IMR-90 (cell line): Measurements from ENCODE around the gene ASGR2.

ENCODE experiments used
- CEBPB ChIP-seq: IDR thresholded peaks from 2 replicates; pipeline ENCODE4 v1.6.1; 2012; ENCODE audit warnings: low read depth, low read length, improper control_type of control experiment
- CHD1 ChIP-seq: IDR thresholded peaks from 2 replicates; pipeline ENCODE4 v1.6.1; 2012; ENCODE audit warnings: low read depth, low read length, improper control_type of control experiment
- CTCF ChIP-seq: conservative IDR thresholded peaks from 2 replicates; pipeline ENCODE4 v1.5.1; 2012; ENCODE audit warnings: mild to moderate bottlenecking, low read depth, low read length, improper control_type of control experiment
- ELK1 ChIP-seq: fragments of 150-350 bp; IDR thresholded peaks from 2 replicates; pipeline ENCODE4 v1.6.1; 2016; ENCODE audit warnings: low read depth, mild to moderate bottlenecking, low read length, moderate library complexity, borderline replicate concordance
- FOS ChIP-seq: fragments of 150-350 bp; IDR thresholded peaks from 2 replicates; pipeline ENCODE4 v1.6.1; 2016; ENCODE audit warnings: low read depth, low read length
- MAZ ChIP-seq: IDR thresholded peaks from 2 replicates; pipeline ENCODE4 v1.6.1; 2012; ENCODE audit warnings: low read depth, mild to moderate bottlenecking, low read length, improper control_type of control experiment, moderate library complexity, borderline replicate concordance
- MXI1 ChIP-seq: IDR thresholded peaks from 2 replicates; pipeline ENCODE4 v1.6.1; 2012; ENCODE audit warnings: low read depth, mild to moderate bottlenecking, low read length, moderate library complexity, borderline replicate concordance
- POLR2A ChIP-seq: IDR thresholded peaks from 2 replicates; pipeline ENCODE4 v1.6.1; 2012; ENCODE audit warnings: mild to moderate bottlenecking, low read depth, low read length
- RAD21 ChIP-seq: IDR thresholded peaks from 2 replicates; pipeline ENCODE4 v1.6.1; 2012; ENCODE audit warnings: low read length, improper control_type of control experiment
- RCOR1 ChIP-seq: IDR thresholded peaks from 2 replicates; pipeline ENCODE4 v1.6.1; 2012; ENCODE audit warnings: mild to moderate bottlenecking, low read length, improper control_type of control experiment; ENCODE audit not compliant: insufficient replicate concordance
- RFX5 ChIP-seq: IDR thresholded peaks from 2 replicates; pipeline ENCODE4 v1.8.0; 2012; ENCODE audit warnings: low read depth, mild to moderate bottlenecking, low read length, moderate library complexity
- SMC3 ChIP-seq: fragments of 150-350 bp; IDR thresholded peaks from 2 replicates; pipeline ENCODE4 v1.6.1; 2016; ENCODE audit warnings: low read depth, mild to moderate bottlenecking, antibody characterized with exemption, low read length, moderate library complexity
- USF2 ChIP-seq: fragments of 150-350 bp; IDR thresholded peaks from 2 replicates; pipeline ENCODE4 v1.6.1; 2017; ENCODE audit warnings: mild to moderate bottlenecking, antibody characterized with exemption, low read length, low read depth

GRCh38 chr17:7079581-7080455 is 34.8 kb downstream of the ASGR2 start, which contains the start of gene CLEC10A:
- TF ChIP-seq POLR2A (no peak), RAD21 (no peak), FOS (no peak), CTCF (no peak), RFX5 (no peak), MAZ (no peak), USF2 (no peak), MXI1 (no peak), SMC3 (no peak), RCOR1 (no peak), CEBPB (no peak), ELK1 (no peak), CHD1 (no peak)
